ENCODE measurements around the gene PRR7.

Gene PRR7

GRCh38 chr5:177486256-177486655 is 39.6 kb downstream of the PRR7 start:
- no peak for TF ChIP-seq FOXM1 (IDR thresholded peaks at IDR 0.05; ENCODE audit: borderline replicate concordance, low read depth)
- TF ChIP-seq, protein P1, sequence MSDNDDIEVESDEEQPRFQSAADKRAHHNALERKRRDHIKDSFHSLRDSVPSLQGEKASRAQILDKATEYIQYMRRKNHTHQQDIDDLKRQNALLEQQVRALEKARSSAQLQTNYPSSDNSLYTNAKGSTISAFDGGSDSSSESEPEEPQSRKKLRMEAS (IDR thresholded peaks at IDR 0.05): no peak
- no peak for TF ChIP-seq EP300 (IDR thresholded peaks at IDR 0.05; ENCODE audit: borderline replicate concordance)
- TF ChIP-seq NFIC (IDR thresholded peaks at IDR 0.05): no peak
- no peak for TF ChIP-seq CEBPB (IDR thresholded peaks at IDR 0.05)
- TF ChIP-seq USF1 (IDR thresholded peaks at IDR 0.05): no peak
- no peak for TF ChIP-seq TCF12 (IDR thresholded peaks at IDR 0.05; ENCODE audit: low read depth)
- TF ChIP-seq CREB1 (IDR thresholded peaks at IDR 0.05; ENCODE audit: low read depth): no peak
- no peak for TF ChIP-seq TAF1 (IDR thresholded peaks at IDR 0.05; ENCODE audit: low read depth)
- TF ChIP-seq RAD21 (IDR thresholded peaks at IDR 0.05; ENCODE audit: low read depth): no peak
- TF ChIP-seq YY1 (IDR thresholded peaks at IDR 0.05; ENCODE audit: low read depth): no peak
- TF ChIP-seq ZBTB7A (IDR thresholded peaks at IDR 0.05; ENCODE audit: low read depth): no peak
- no peak for TF ChIP-seq TEAD4 (IDR thresholded peaks at IDR 0.05)
- TF ChIP-seq REST (IDR thresholded peaks at IDR 0.05; ENCODE audit: low read depth): no peak
- TF ChIP-seq EGR1 (IDR thresholded peaks at IDR 0.05): no peak

GRCh38 chr5:177487144-177487543 is 40.5 kb downstream of the PRR7 start:
- TF ChIP-seq YY1 (IDR thresholded peaks at IDR 0.05; ENCODE audit: low read depth) (no peak), USF1 (IDR thresholded peaks at IDR 0.05) (peak; percentile 55)

DNA sequence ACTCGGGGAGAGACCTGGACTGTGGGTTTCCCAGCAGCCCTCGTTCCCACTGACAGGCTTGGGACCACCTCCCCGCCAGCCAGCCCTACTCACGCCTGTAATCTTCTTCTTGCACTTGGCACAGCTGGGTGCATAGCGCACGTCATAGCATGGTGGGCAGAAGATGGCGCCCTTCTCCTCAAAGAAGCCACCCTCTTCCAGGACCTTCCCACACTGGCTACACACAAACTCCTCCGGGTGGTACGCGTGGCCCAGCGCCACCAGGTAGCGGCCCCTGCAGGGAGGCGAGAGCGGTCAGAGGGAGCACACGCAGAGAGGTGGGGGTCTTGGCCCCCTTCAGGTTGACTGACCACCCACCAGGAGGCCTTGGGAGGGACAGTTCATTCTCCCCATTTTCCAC is 41.4 kb downstream of the PRR7 start:
- TF ChIP-seq, protein P1 (IDR thresholded peaks at IDR 0.05): no peak
- TF ChIP-seq RAD21 (IDR thresholded peaks at IDR 0.05; ENCODE audit: low read depth): 0 out of 2 replicates have a peak, but pooled peaks have one; percentile 8
- TF ChIP-seq ZBTB7A (IDR thresholded peaks at IDR 0.05; ENCODE audit: low read depth): no peak
- TF ChIP-seq TEAD4 (IDR thresholded peaks at IDR 0.05): no peak
- no peak for TF ChIP-seq TCF12 (IDR thresholded peaks at IDR 0.05; ENCODE audit: low read depth)
- no peak for TF ChIP-seq EP300 (IDR thresholded peaks at IDR 0.05; ENCODE audit: borderline replicate concordance)
- no peak for TF ChIP-seq CEBPB (IDR thresholded peaks at IDR 0.05)
- TF ChIP-seq USF1 (IDR thresholded peaks at IDR 0.05): no peak
- no peak for TF ChIP-seq CREB1 (IDR thresholded peaks at IDR 0.05; ENCODE audit: low read depth)

GRCh38 chr5:177489119-177489716 is 42.6 kb downstream of the PRR7 start:
- TF ChIP-seq TEAD4 (IDR thresholded peaks at IDR 0.05) (no peak), TCF12 (IDR thresholded peaks at IDR 0.05; ENCODE audit: low read depth) (no peak), CREB1 (IDR thresholded peaks at IDR 0.05; ENCODE audit: low read depth) (no peak), FOXM1 (IDR thresholded peaks at IDR 0.05; ENCODE audit: borderline replicate concordance, low read depth) (no peak), NFIC (IDR thresholded peaks at IDR 0.05) (no peak), EP300 (IDR thresholded peaks at IDR 0.05; ENCODE audit: borderline replicate concordance) (no peak), RAD21 (IDR thresholded peaks at IDR 0.05; ENCODE audit: low read depth) (no peak), EGR1 (IDR thresholded peaks at IDR 0.05) (no peak), CEBPB (IDR thresholded peaks at IDR 0.05) (no peak), REST (IDR thresholded peaks at IDR 0.05; ENCODE audit: low read depth) (no peak)
- TF ChIP-seq, protein P1 (IDR thresholded peaks at IDR 0.05): no peak

- TF ChIP-seq TAF1 (IDR thresholded peaks at IDR 0.05; ENCODE audit: low read depth): no peak
- no peak for TF ChIP-seq YY1 (IDR thresholded peaks at IDR 0.05; ENCODE audit: low read depth)
- no peak for TF ChIP-seq RAD21 (IDR thresholded peaks at IDR 0.05; ENCODE audit: low read depth)
- TF ChIP-seq, protein P1 (IDR thresholded peaks at IDR 0.05): no peak
- no peak for TF ChIP-seq TCF12 (IDR thresholded peaks at IDR 0.05; ENCODE audit: low read depth)
Observed at GRCh38 chr5:177490311-177490991, 43.8 kb downstream of the PRR7 start.

Measured in Ishikawa (cell line).